ENCODE data around the gene ZNF787. TPM values are rescaled to one million over a fixed set of nuclear protein-coding genes. Genes with fewer than 3 reads are reported as not detected.
"Not testable (repeated sequence)": the region's sequence is repeated elsewhere in the genome, so short reads cannot be mapped to it uniquely, and the experiment has no call there.

ZNF787 gene
- total RNA-seq, 1 donor from 2014 or later, result 32.4 TPM

GRCh38 chr19:56101746-56102535 lies 19.2 kb downstream of the ZNF787 start:
- DNase-seq (no peak), ATAC-seq (no peak)
- H3K36me3 ChIP-seq, result peaks cover 46% of the 10 kb centered on the region
- no peak overlapping the region for H3K27ac ChIP-seq
- H3K27me3 ChIP-seq (ENCODE audit: low read depth), result no peaks in the 10 kb centered on the region
- intact Hi-C loops (cut with DNase I), result no loop called here
- no peaks in the 10 kb centered on the region for H3K9me3 ChIP-seq
- H3K4me3 ChIP-seq, result no peak overlapping the region
- peaks cover 22% of the 10 kb centered on the region for H3K4me1 ChIP-seq
- no peak for TF ChIP-seq CTCF (IDR thresholded peaks at IDR 0.05)

DNA sequence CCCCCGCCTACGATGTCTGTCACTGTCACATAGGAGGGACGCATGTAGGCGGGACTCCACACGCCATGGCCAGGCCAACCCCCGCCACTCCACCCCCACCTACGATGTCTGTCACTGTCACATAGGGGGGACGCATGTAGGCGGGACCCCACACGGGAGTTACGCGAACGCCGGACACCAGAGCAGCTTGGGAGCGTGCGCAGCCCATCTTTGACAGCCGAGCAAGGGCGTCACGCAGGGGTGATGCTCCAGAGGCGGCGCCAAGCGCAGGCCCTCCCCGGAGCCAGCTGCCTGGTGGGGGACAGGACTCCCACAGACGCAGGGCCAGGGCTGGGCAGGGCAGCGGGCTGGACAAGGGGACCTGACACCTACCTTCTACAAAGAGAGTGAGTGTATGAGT lies 20.0 kb downstream of the ZNF787 start:
- H3K27ac ChIP-seq, result no peak overlapping the region
- no peak for DNase-seq
- no peaks in the 10 kb centered on the region for H3K9me3 ChIP-seq
- H3K27me3 ChIP-seq (ENCODE audit: low read depth), result no peaks in the 10 kb centered on the region
- TF ChIP-seq CTCF (IDR thresholded peaks at IDR 0.05), result no peak
- H3K36me3 ChIP-seq, result peaks cover 48% of the 10 kb centered on the region
- intact Hi-C loops (cut with DNase I), result no loop called here
- H3K4me1 ChIP-seq, result peaks cover 15% of the 10 kb centered on the region
- H3K4me3 ChIP-seq, result no peak overlapping the region
- no peak for ATAC-seq

- peaks cover 5% of the 10 kb centered on the region for H3K4me1 ChIP-seq
- no peaks in the 10 kb centered on the region for H3K9me3 ChIP-seq
- TF ChIP-seq CTCF (IDR thresholded peaks at IDR 0.05), result no peak
- no peak for DNase-seq
- no peak overlapping the region for H3K27ac ChIP-seq
- intact Hi-C loops (cut with DNase I), result no loop called here
- no peak for ATAC-seq
- H3K27me3 ChIP-seq (ENCODE audit: low read depth), result no peaks in the 10 kb centered on the region
- no peak overlapping the region for H3K4me3 ChIP-seq
- peaks cover 57% of the 10 kb centered on the region for H3K36me3 ChIP-seq
These were observed 21.2 kb downstream of the ZNF787 start for GRCh38 chr19:56099638-56100539.

- Histone ChIP-seq H3K36me3 (peaks cover 57% of the 10 kb centered on the region), H3K27ac (no peak overlapping the region), H3K27me3 (ENCODE audit: low read depth) (no peaks in the 10 kb centered on the region), H3K4me3 (no peak overlapping the region), H3K9me3 (no peaks in the 10 kb centered on the region), H3K4me1 (no peaks in the 10 kb centered on the region)
- DNase-seq (no peak), ATAC-seq (no peak)
- no peak for TF ChIP-seq CTCF (IDR thresholded peaks at IDR 0.05)
- intact Hi-C loops (cut with DNase I), result no loop called here
These were observed 22.1 kb downstream of the ZNF787 start for GRCh38 chr19:56098731-56099568.

- DNase-seq; intact Hi-C loops (cut with DNase I); H3K4me1 ChIP-seq; H3K27ac ChIP-seq; ATAC-seq; H3K9me3 ChIP-seq; H3K27me3 ChIP-seq (ENCODE audit: low read depth); H3K4me3 ChIP-seq: not testable (repeated sequence)
- H3K36me3 ChIP-seq, result peaks cover 59% of the 10 kb centered on the region
These were observed 22.9 kb downstream of the ZNF787 start for GRCh38 chr19:56098237-56098636.

Measured in lower lobe of right lung (tissue), 2 donors.